MM.1S (cell line): Measurements from ENCODE around the gene TAF5L.

Source experiments
- CTCF ChIP-seq: fragments of 300-600 bp; sonication (generic); IDR thresholded peaks from 2 replicates; pipeline ENCODE4 v1.5.1; 2016; ENCODE audit warnings: antibody characterized with exemption, low read length, mixed read lengths
- EZH2phosphoT487 ChIP-seq: fragments of 300-600 bp; sonication (generic); IDR thresholded peaks from 2 replicates; pipeline ENCODE4 v1.6.1; 2018; ENCODE audit warnings: antibody characterized with exemption, low read length

GRCh38 chr1:229651546-229651945 is 25.6 kb upstream of the TAF5L start:
- TF ChIP-seq CTCF (no peak), EZH2phosphoT487 (no peak)
